NCI-H526 (cell line): ENCODE data around the gene PCID2.
"Not testable (repeated sequence)": the region's sequence is repeated elsewhere in the genome, so short reads cannot be mapped to it uniquely, and the experiment has no call there.

ENCODE experiments used
- DNase-seq, 2 experiments: peaks; one replicate each; lab custom pipeline; 2025; lab: John Stamatoyannopoulos, UW

The PCID2 gene

GRCh38 chr13:113166266-113166665, 42.2 kb downstream of the PCID2 start:
- DNase-seq, result no peak

GRCh38 chr13:113164492-113164891, 44.0 kb downstream of the PCID2 start:
- DNase-seq, result no peak

GRCh38 chr13:113162783-113163685, 45.4 kb downstream of the PCID2 start:
- DNase-seq, result peak in 1 of 2 experiments; percentile 43

GRCh38 chr13:113161975-113162374, 46.5 kb downstream of the PCID2 start:
- not testable (repeated sequence) for DNase-seq

- DNase-seq, result no peak
These were observed 47.0 kb downstream of the PCID2 start for GRCh38 chr13:113161433-113161832.

- DNase-seq, result no peak
These were observed 47.5 kb downstream of the PCID2 start for GRCh38 chr13:113160983-113161382.

GRCh38 chr13:113159701-113160100, 48.8 kb downstream of the PCID2 start:
- DNase-seq, result no peak

- DNase-seq, result no peak
These were observed 49.5 kb downstream of the PCID2 start for GRCh38 chr13:113158946-113159345.

GRCh38 chr13:113157929-113158747, 50.3 kb downstream of the PCID2 start, which contains the start of gene PROZ:
TSS of gene PROZ (plus strand) at chr13:113158648. CDS start at chr13:113158661, 13 bp downstream.
- no peak for DNase-seq

- no peak for DNase-seq
These were observed 51.1 kb downstream of the PCID2 start for GRCh38 chr13:113157206-113157928.

- DNase-seq, result no peak
These were observed 52.4 kb downstream of the PCID2 start for GRCh38 chr13:113155982-113156655.

- no peak for DNase-seq
These were observed 53.3 kb downstream of the PCID2 start for GRCh38 chr13:113155201-113155600.

GRCh38 chr13:113153810-113154748, 54.4 kb downstream of the PCID2 start:
- DNase-seq, result peak; percentile 58 to 85

- peak in 1 of 2 experiments; percentile 76 for DNase-seq
These were observed 55.3 kb downstream of the PCID2 start for GRCh38 chr13:113152984-113153809.

GRCh38 chr13:113152691-113152983, 55.8 kb downstream of the PCID2 start:
- DNase-seq, result no peak

GRCh38 chr13:113151745-113152690, 56.5 kb downstream of the PCID2 start:
- DNase-seq, result peak in 1 of 2 experiments; percentile 18

GRCh38 chr13:113150550-113151365, 57.7 kb downstream of the PCID2 start:
- no peak for DNase-seq
